Brain microvascular endothelial cell (primary cell): ENCODE data around the gene NOL4L.

Experiments
- DNase-seq: peaks from one replicate; pipeline ENCODE4 v3.0.0-alpha.2; 2020
- H3K27ac ChIP-seq: fragments of 250-450 bp; sonication (Bioruptor Pico); 2 replicates; pipeline ENCODE4 v1.5.1; 2020; ENCODE audit warnings: mild to moderate bottlenecking, moderate library complexity
- H3K27me3 ChIP-seq: fragments of 250-450 bp; sonication (Bioruptor Pico); replicated peaks from 2 replicates; pipeline ENCODE4 v1.5.1; 2020; ENCODE audit warnings: mild to moderate bottlenecking
- H3K36me3 ChIP-seq: fragments of 250-450 bp; sonication (Bioruptor Pico); replicated peaks from 2 replicates; pipeline ENCODE4 v1.5.1; 2020; ENCODE audit warnings: mild to moderate bottlenecking
- H3K4me3 ChIP-seq: 2 replicates; pipeline ENCODE4 v1.5.1; 2011; ENCODE audit warnings: low read depth, mild to moderate bottlenecking, control low read depth, low read length, moderate library complexity
- CTCF ChIP-seq: IDR thresholded peaks from 2 replicates; pipeline ENCODE4 v1.5.1; 2011; ENCODE audit warnings: low read depth, mild to moderate bottlenecking, moderate library complexity, low read length, control low read depth, inconsistent platforms; ENCODE audit errors: missing control alignments
- in situ Hi-C: cut with HindIII; loops from 2 replicates; pipeline ENCODE4 v1.10.0; 2017; ENCODE audit warnings: low sequenced_read_pairs, low pct_ligation_motif_present

The NOL4L gene

DNA sequence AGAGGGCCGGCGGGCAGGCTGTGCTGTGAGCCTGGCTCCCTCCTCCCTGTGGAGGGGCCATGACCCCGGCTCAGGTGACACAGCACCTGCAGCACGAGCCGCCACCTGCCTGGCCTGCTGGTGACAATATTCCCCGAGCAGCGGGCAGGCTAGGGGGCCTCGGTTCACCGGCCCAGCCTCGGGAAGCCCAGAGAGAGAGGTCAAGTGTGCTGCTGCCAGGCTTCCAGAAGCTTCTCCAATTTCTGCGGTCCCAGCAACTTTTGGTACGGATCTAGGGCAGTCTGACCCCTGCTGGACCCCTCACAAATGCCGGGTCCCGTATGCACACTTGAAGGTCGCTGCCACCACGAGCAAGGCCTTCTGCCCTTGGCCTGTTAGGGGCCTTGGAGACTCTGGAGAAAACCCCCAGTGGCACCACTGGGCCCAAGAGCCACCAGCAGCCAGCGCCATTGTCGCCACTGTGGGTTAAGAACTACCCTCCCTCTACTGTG, 38.6 kb upstream of the NOL4L start:
- Histone ChIP-seq H3K27ac (no peak overlapping the region), H3K36me3 (no peaks in the 10 kb centered on the region), H3K27me3 (no peaks in the 10 kb centered on the region), H3K4me3 (no peak overlapping the region)
- TF ChIP-seq CTCF, result peak; percentile 3
- no peak for DNase-seq
- in situ Hi-C loops, result no loop called here

- H3K27ac ChIP-seq, result no peak overlapping the region
- no peak for DNase-seq
- no peak overlapping the region for H3K4me3 ChIP-seq
- in situ Hi-C loops, result no loop called here
- TF ChIP-seq CTCF, result no peak
- no peaks in the 10 kb centered on the region for H3K27me3 ChIP-seq
- H3K36me3 ChIP-seq, result no peaks in the 10 kb centered on the region
These were observed 37.7 kb upstream of the NOL4L start for GRCh38 chr20:32622585-32623468.

DNA sequence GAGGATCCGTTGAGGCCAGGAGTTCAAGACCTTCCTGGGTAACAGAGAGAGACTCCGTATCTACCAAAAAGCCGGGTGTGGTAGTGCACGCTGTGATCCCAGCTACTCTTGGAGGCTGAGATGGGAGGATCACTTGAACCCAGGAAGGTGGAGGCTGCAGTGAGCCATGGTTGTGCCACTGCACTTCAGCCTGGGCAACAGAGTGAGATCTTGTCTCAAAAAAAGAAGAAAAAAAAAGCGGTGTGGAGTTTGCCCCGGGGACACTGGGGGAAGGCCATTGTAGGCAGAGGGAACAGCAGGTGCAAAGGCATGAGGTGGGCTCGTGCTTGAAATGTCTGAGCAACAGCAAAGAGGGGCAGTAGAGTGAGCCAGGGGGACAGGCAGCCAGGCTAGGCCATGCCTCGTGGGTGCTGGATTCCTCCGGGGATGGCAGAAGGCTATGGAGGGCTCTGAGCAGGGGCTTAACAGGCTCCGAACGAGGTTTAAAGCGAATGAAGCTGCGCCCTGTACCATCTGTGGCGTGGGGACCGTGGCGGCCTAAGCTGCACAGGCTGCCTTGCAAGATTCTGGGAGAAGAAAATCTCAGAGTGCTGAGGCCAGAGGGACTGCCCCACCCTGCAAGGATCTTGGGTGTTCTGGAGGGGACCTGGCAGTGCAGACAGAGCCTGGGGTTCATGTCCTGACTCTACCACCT, 36.9 kb upstream of the NOL4L start:
- DNase-seq, result no peak
- no peak overlapping the region for H3K27ac ChIP-seq
- TF ChIP-seq CTCF, result no peak

DNA sequence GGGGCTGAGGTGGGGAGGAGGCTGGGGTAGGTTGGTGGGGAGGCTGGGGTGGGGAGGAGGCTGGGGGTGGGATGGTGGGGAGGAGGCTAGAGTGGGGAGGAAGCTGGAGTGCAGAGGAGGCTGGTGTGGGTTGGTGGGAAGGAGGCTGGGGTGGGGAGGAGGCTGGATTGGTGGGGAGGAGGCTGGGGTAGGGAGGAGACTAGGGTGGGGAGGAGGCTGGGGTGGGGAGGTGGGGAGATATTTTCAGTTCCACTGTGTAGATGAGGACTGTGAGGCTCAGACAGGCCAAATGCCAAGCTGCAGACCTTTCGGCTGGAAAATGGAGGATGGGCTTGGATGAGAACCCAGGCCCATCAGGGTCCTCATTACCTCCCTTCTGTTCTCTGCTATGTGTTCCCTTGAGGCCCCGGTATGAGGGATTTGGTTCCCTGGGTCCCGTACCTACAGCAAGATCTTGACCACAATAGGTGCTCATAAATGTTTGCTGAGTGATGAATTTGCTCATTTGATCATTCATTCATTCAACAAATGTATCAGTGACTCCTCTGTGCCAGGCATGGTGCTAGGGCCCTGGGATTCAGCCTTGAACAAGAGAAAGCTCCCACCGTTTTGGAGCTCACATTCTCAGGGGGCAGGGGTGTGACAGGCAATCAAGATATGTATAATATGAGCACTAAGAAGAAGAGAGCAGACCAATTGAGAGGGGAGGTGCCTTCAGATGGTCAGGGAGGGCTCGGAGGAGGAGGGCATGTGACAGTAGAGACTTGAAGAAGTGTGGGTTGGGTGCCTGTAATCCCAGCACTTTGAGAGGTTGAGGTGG, 36.1 kb upstream of the NOL4L start:
- H3K27me3 ChIP-seq, result no peaks in the 10 kb centered on the region
- H3K4me3 ChIP-seq, result no peak overlapping the region
- H3K27ac ChIP-seq, result no peak overlapping the region
- DNase-seq, result no peak
- in situ Hi-C loops, result no loop called here
- no peaks in the 10 kb centered on the region for H3K36me3 ChIP-seq
- no peak for TF ChIP-seq CTCF

More for the DNA sequence above, 36.9 kb upstream of the NOL4L start:
- in situ Hi-C loops, result no loop called here
- Histone ChIP-seq H3K27me3 (no peaks in the 10 kb centered on the region), H3K4me3 (no peak overlapping the region), H3K36me3 (no peaks in the 10 kb centered on the region)

DNA sequence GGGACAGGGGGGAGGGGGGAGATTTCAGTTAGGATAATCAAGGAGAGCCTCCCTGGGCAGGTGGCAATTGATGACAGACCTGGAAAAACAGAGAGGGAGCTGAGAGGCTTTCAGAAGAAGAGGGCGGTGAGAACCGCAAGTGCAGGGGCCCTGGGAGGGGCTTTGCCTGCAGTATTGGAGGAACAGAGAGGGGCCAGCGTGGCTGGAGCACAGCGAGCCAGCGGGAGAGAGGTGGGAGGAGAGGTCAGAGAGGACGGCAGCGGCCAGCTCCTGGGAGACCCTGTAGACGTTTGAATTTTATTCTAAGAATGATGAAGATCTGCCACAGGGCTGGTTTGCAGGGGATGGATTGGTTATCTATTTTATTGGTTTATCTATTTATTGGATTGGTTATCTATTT, 34.5 kb upstream of the NOL4L start:
- H3K27ac ChIP-seq, result no peak overlapping the region
- H3K4me3 ChIP-seq, result no peak overlapping the region
- no peak for TF ChIP-seq CTCF
- H3K27me3 ChIP-seq, result no peaks in the 10 kb centered on the region
- no peak for DNase-seq
- in situ Hi-C loops, result no loop called here
- H3K36me3 ChIP-seq, result no peaks in the 10 kb centered on the region
